Lower leg skin (tissue), 4 donors: Measurements from ENCODE around the gene NPRL2. TPM values are rescaled to one million over a fixed set of nuclear protein-coding genes. Genes with fewer than 3 reads are reported as not detected.

ENCODE experiments used
- DNase-seq, 2 donors: peaks; one replicate each; pipeline ENCODE4 v3.0.0-alpha.2; 2019; ENCODE audit warnings: low spot score in 2 of 2
- H3K4me3 ChIP-seq: fragments of 200-600 bp; sonication (generic); 2 replicates; pipeline ENCODE4 v1.5.1; 2017; ENCODE audit warnings: mild to moderate bottlenecking, low read depth; ENCODE audit not compliant: poor library complexity, severe bottlenecking
- POLR2A ChIP-seq, 2 donors: fragments of 450-650 bp; IDR thresholded peaks; one replicate each; pipeline ENCODE4 v1.6.1; 2016 to 2017; ENCODE audit warnings: antibody characterized with exemption in 2 of 2, mild to moderate bottlenecking in 1 of 2, moderate library complexity in 1 of 2
- WGBS, 2 donors: methylation state at CpG; one replicate each; pipeline ENCODE4 v1.1.5; 2018; 5-methylcytosine and 5-hydroxymethylcytosine counted together
- intact Hi-C: fragments of 100-400 bp; cut with DNase I; formaldehyde crosslinking; loops from one replicate; pipeline ENCODE4 v1.15.0; 2023; ENCODE audit warnings: low total_unique reads
- total RNA-seq, 4 donors: library from RNA; depleted of rRNA; stranded (reverse); fragments of >200 nt; gene quantifications; one replicate each; pipeline ENCODE4 v1.1.0, GENCODE V29; 2016
- TF ChIP-seq, protein P1 (sequence below), 3 donors: fragments of 450-650 bp; IDR thresholded peaks; one replicate each; pipeline ENCODE4 v1.5.1; 2016; ENCODE audit warnings: antibody characterized with exemption in 3 of 3, mild to moderate bottlenecking in 3 of 3, moderate library complexity in 2 of 3

Gene NPRL2
- total RNA-seq, 4 donors from 2014 or later: 17.3 to 28.0 (median 23.2) TPM

DNA sequence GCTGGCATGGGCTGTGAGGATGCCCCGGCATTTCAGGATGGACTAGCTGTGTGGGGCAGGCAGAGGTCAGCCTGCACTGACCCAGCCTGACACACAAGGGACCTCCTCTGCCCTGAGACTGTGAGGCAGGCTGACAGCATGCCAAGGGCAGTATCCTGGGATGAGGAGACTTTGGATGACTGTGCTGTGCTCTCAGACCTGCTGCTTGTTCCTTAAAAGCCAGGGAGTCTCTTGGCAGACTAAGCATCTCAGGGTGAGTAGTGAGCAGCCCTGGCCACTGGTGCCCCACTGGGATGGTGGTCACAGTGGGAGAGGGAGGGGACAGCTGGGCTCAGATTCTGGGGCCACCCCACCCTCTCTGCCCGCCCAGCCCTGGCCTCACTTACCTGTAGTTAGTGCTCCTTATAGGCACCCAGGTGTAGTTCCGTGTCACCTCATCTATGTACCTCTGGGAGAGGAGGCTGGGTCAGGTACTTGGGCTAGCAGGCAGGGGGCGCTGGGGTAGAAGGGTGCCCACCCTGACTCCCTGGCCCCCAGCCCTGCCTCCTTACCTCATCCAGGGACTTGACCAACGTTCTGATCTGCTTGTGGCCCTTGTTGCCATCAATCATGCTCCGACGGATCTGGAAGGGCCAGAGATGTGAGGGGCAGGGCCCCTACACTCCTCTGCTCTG, 24.8 kb upstream of the NPRL2 start:
- WGBS, 2 donors: 78% methylated on average over 7 of the region's 7 CpGs
- intact Hi-C loops: no loop called here

DNA sequence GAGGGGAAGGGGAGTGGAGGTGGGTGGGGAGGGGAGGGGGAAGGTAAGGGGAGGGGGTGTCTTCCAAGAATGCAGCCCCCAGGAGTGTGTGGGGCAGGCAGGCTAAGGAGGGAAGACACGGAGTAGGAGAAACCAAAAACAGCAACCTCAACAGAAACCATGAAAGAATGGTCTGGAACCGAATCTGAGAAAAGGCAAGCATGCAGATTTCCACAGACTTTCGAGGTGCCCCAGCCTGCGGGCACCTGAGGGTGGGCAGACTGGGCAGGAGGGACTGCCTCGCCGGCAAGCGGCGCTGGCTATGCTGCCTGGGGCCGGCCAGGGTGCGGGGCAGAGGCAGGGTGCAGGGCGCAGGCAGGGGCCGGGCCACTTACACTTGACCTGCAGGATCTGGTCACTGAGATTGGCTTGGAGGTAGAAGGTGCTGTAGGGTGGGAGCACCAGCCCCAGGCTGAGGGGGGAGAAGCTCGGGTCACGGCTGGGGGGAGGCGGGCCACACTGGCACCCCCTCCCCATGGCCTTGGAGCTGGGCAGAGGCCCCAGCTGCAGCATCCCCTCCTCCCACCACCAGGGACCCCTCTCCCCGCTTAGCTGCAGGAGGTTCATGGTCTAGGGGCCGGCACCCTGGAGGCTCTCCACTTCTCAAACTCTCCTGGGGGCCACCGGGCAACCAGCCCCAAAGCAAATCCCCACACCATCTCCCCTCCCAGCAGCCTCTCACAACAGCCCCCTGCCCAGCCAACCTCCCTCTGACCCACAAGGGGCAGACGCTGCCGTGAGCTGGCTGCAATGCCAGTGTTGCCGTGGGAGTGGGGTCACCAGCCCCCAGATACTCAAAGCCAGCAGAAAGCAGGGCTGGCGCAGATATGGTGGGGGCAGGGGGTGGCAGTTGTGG, 24.0 kb upstream of the NPRL2 start:
- intact Hi-C loops: no loop called here
- no peak overlapping the region for H3K4me3 ChIP-seq
- TF ChIP-seq POLR2A (IDR thresholded peaks at IDR 0.05): no peak
- TF ChIP-seq, protein P1, sequence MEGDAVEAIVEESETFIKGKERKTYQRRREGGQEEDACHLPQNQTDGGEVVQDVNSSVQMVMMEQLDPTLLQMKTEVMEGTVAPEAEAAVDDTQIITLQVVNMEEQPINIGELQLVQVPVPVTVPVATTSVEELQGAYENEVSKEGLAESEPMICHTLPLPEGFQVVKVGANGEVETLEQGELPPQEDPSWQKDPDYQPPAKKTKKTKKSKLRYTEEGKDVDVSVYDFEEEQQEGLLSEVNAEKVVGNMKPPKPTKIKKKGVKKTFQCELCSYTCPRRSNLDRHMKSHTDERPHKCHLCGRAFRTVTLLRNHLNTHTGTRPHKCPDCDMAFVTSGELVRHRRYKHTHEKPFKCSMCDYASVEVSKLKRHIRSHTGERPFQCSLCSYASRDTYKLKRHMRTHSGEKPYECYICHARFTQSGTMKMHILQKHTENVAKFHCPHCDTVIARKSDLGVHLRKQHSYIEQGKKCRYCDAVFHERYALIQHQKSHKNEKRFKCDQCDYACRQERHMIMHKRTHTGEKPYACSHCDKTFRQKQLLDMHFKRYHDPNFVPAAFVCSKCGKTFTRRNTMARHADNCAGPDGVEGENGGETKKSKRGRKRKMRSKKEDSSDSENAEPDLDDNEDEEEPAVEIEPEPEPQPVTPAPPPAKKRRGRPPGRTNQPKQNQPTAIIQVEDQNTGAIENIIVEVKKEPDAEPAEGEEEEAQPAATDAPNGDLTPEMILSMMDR (IDR thresholded peaks at IDR 0.05): no peak
- DNase-seq: no peak
- WGBS, 2 donors: 69 to 81% methylated on average over 19 to 21 of the region's 22 CpGs

More for the DNA sequence above, 24.8 kb upstream of the NPRL2 start:
- TF ChIP-seq, protein P1 (IDR thresholded peaks at IDR 0.05): no peak
- TF ChIP-seq POLR2A (IDR thresholded peaks at IDR 0.05): no peak
- no peak overlapping the region for H3K4me3 ChIP-seq
- DNase-seq: no peak

DNA sequence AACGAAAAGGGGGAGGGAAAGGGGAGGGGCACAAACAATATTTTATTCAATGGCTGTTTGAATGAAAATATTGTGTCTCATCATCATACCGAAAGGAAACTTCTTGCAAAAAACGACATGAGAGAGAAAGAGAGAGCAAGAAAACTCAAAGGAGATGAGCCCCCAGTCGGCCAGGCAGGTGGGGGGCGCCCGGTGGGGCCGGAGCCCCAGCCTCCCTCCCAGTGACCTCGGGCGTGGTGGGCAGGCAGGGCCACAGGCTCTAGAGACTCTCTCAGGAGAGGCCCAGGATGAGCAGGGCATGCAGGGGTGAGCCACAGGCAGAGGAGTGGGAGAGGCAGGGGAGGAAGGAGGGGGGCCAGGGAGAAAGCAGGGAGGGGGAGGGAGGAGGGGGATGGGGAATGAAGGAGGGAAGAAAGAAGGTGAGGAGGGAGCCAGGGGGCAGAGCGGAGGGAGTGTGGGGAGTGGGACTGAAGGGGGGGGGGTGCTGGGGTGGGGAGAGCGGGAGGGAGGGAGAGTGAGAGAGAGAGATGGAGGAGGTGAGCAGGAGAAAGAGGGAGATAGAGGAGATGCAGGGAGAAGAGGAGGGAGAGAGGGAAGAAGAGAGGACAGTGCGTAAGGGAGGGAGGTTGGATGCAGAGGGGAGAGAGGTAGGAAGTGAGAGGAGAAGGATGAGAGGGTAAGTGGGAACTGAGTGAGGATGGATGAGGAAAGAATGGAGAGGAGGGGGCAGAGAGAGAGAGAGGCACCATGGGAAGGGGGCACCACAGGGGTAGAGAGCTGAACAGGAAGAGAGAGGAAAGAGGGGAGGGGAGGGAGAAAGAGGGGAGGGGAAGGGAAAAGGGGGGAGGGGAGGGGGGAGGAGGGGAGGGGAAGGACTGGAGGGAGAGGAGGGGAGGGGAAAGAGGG, 22.8 kb upstream of the NPRL2 start:
- intact Hi-C loops: no loop called here
- 58 to 64% methylated on average over 12 of the region's 12 CpGs for WGBS, 2 donors
- no peak overlapping the region for H3K4me3 ChIP-seq
- DNase-seq: no peak
- TF ChIP-seq, protein P1 (IDR thresholded peaks at IDR 0.05): no peak
- no peak for TF ChIP-seq POLR2A (IDR thresholded peaks at IDR 0.05)

DNA sequence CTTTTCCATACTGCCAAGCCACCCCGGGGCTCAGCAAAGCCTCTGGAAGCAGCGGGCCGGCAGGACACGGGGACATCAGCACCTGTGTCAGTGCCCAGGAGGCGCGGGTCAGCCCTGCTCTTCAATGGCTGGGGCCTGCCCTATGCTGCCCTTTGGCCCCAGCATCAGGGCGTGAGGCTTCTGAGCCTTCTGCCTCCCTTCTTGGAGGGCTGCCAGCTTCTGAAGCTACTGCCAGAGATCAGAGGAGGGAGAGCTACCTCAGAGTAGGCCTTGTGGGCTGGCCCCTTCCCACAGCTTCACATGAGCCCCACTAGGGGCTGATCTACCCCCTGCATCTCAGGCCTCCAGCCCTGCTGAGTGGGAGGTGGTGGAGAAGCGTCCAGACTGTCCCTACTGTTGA, 21.8 kb upstream of the NPRL2 start:
- intact Hi-C loops: no loop called here
- no peak overlapping the region for H3K4me3 ChIP-seq
- WGBS, 2 donors: 66 to 74% methylated on average over 8 of the region's 8 CpGs
- no peak for DNase-seq
- TF ChIP-seq, protein P1 (IDR thresholded peaks at IDR 0.05): no peak
- no peak for TF ChIP-seq POLR2A (IDR thresholded peaks at IDR 0.05)

DNA sequence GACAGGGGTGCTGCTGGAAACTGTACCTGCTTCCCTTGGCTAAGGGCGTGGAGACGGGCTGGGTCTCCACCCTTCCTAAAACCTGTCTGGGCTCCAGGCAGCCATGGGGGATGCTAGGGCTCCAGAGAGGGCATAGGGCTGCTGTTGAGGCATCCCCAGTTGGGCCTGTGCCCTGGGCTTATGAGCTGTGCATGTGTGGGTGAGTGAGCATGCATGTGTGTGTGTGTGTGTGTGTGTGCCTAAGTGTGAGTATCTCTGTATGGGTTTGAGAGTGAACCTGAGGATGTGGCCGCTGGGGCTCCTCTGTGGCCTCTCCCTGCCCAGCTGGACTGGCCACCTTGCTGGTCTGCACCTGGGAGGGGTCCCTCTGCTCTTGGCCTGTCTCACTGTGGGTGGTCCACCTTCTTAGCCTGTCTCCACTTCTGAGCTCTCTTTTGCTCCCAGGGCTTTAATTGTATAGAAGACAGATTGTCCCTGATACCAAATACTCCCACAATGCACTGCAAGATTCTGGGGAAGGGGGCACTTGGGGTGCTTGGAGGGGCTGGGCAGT, 20.6 kb upstream of the NPRL2 start:
- TF ChIP-seq, protein P1 (IDR thresholded peaks at IDR 0.05): no peak
- TF ChIP-seq POLR2A (IDR thresholded peaks at IDR 0.05): no peak
- no peak overlapping the region for H3K4me3 ChIP-seq
- intact Hi-C loops: no loop called here
- 77 to 93% methylated on average over 3 of the region's 3 CpGs for WGBS, 2 donors
- no peak for DNase-seq
